Bronchial smooth muscle cell (primary cell): ENCODE measurements around the gene OR51B2. TPM values are rescaled to one million over a fixed set of nuclear protein-coding genes. Genes with fewer than 3 reads are reported as not detected.

ENCODE experiments used
- total RNA-seq: library from RNA; depleted of rRNA; stranded (reverse); fragments of >200 nt; gene quantifications from 2 replicates; pipeline ENCODE4 v1.2.1, GENCODE V29; 2014

Gene OR51B2, protein sequence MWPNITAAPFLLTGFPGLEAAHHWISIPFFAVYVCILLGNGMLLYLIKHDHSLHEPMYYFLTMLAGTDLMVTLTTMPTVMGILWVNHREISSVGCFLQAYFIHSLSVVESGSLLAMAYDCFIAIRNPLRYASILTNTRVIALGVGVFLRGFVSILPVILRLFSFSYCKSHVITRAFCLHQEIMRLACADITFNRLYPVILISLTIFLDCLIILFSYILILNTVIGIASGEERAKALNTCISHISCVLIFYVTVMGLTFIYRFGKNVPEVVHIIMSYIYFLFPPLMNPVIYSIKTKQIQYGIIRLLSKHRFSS
- not detected in 2 replicates for total RNA-seq

DNA sequence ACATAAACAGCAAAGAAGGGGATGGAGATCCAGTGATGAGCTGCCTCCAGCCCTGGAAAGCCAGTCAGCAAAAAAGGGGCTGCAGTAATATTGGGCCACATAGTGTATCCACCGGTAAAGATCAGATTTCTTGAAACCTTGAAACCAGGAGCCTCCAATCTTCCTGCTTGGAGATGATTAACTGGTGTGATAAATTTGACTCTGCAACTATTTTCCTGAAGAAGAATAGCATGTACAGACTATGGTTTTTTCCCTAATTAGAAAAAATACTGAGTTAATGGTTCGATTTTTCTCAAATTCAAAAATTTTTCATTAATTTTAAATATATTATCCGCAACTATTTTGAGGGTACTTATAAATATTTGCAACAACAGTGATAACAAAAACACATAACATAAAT is at the start of gene OR51B2:
TSS of gene OR51B2 (minus strand) at position 101 of the 400 bp plus-strand sequence. CDS start at position 101, 0 bp downstream.

DNA sequence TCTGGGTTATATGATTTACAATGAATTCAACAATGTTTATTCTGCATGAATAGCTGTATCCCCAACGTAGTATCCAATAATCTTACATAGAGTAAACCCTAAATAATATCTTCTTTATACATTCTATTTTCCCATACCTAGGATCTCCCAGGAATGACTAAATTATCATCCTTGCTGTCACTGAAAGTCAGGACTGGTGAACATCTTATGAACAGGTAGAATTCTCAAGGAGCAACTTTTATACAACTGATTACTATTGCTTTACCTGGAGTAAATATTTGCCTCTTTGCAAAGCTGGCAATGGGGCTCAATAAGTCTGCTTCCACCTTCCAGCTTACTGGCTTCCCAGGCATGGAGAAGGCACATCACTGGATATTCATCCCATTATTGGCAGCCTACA is 27.1 kb upstream of the OR51B2 start, which contains the start of gene OR51B6:
TSS of gene OR51B6 (plus strand) at position 301 of the 400 bp plus-strand sequence. CDS start at position 301, 0 bp downstream.

DNA sequence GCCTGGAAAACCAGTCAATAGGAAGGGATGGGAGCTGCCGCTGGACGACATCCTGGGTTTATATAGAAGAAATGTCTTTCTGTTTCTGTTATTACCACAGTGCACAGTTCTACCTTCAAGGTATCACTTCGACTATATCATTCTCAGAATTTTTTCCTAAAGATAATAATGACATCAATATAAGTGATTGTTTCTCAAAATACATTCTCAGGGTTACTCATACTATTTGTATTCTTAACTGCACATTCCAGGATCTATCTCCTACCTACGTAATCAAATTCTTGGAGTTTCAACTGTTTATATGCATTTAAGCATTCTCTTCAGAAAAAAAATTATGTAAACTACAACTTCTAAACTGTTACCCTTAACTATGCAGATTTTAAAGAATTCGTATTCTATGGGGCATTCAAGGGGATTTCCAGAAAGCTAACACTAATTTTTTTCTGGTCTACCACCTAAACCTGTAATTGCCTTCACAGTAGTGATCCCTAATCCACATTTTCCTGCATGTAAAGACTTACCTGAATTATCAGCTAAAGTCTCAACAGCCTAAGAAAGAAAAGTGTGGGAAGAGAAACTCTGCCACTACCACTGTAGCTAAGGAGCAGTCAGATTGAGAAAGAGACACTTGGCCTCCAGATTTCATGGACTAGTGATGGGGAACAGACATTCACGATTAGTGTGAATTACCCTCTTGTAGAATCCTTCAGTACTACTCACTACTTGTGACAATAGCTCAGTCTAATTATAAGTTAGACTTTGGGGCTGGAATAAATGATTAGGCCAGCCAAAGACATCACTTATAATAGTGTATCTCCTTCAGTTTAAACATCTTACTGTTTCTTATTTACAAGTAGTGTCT is 19.6 kb upstream of the OR51B2 start, which contains the start of gene OR51B5:
TSS of gene OR51B5 (minus strand) at position 51 of the 862 bp plus-strand sequence. CDS start at position 51, 0 bp downstream.

DNA sequence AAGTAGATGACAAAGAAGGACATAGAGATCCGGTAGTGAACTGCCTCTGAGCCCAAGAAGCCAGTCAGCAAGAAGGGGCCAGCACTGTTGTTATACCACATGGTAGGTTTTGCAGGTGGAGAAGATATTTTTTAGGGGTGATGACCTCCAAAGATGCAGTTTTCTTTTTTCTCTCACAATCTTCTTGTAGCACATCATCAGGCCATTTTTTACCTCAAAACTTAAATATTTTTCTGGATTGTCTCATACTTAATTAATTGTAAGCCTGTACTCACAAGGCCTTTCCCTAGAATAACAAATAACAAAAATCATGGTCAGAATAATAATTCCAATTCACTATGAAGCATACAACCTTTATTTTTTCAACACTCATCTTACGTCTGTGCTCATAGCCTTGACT is 22.3 kb downstream of the OR51B2 start, which contains the start of gene OR51B4:
TSS of gene OR51B4 (minus strand) at position 101 of the 400 bp plus-strand sequence. CDS start at position 101, 0 bp downstream.

Other genes starting within 250 kb of the OR51B2 start
- not detected in 2 replicates for gene OR52A5, start 185.9 kb downstream of the OR51B2 start, total RNA-seq
- gene OR52A1, start 169.5 kb downstream of the OR51B2 start, total RNA-seq = not detected in 2 replicates
- gene OR51V1, start 123.6 kb downstream of the OR51B2 start, total RNA-seq = not detected in 2 replicates
- gene HBB, start 97.2 kb downstream of the OR51B2 start, total RNA-seq = not detected in 2 replicates
- 0.34 TPM in 1 of 2 replicates, not detected in the other for gene HBD, start 89.8 kb downstream of the OR51B2 start, total RNA-seq
- gene HBG1, start 74.4 kb downstream of the OR51B2 start, total RNA-seq = not detected in 2 replicates
- 0.32 TPM in 1 of 2 replicates, not detected in the other for gene HBG2, start 69.5 kb downstream of the OR51B2 start, total RNA-seq
- 0.09 TPM in 1 of 2 replicates, not detected in the other for gene HBE1, start 54.4 kb downstream of the OR51B2 start, total RNA-seq
- not detected in 2 replicates for gene OR51B4, start 22.4 kb downstream of the OR51B2 start, total RNA-seq
- gene OR51B5, start 19.2 kb upstream of the OR51B2 start, total RNA-seq = 0.26 and 0.32 TPM in 2 replicates
- not detected in 2 replicates for gene OR51B6, start 27.2 kb upstream of the OR51B2 start, total RNA-seq
- not detected in 2 replicates for gene OR51M1, start 59.5 kb upstream of the OR51B2 start, total RNA-seq
- not detected in 2 replicates for gene OR51Q1, start 97.8 kb upstream of the OR51B2 start, total RNA-seq
- gene OR51I1, start 117.2 kb upstream of the OR51B2 start, total RNA-seq = 0.60 TPM in 1 of 2 replicates, not detected in the other
- not detected in 2 replicates for gene OR51I2, start 125.0 kb upstream of the OR51B2 start, total RNA-seq
- gene OR52D1, start 164.4 kb upstream of the OR51B2 start, total RNA-seq = not detected in 2 replicates
- gene UBQLN3, start 185.7 kb upstream of the OR51B2 start, total RNA-seq = 0.09 and 0.16 TPM in 2 replicates
- 0.16 and 0.17 TPM in 2 replicates for gene UBQLNL, start 192.4 kb upstream of the OR51B2 start, total RNA-seq
- 0.60 and 0.63 TPM in 2 replicates for gene OR52H1, start 224.2 kb upstream of the OR51B2 start, total RNA-seq